ENCODE results near the gene ARHGAP21.
"Not testable (repeated sequence)": the region's sequence is repeated elsewhere in the genome, so short reads cannot be mapped to it uniquely, and the experiment has no call there.

Gene ARHGAP21

GRCh38 chr10:24621035-24621795 is 102.5 kb downstream of the ARHGAP21 start:
- not testable (repeated sequence) for DNase-seq

- DNase-seq = not testable (repeated sequence)
These were observed 103.7 kb downstream of the ARHGAP21 start for GRCh38 chr10:24619994-24620310.

DNA sequence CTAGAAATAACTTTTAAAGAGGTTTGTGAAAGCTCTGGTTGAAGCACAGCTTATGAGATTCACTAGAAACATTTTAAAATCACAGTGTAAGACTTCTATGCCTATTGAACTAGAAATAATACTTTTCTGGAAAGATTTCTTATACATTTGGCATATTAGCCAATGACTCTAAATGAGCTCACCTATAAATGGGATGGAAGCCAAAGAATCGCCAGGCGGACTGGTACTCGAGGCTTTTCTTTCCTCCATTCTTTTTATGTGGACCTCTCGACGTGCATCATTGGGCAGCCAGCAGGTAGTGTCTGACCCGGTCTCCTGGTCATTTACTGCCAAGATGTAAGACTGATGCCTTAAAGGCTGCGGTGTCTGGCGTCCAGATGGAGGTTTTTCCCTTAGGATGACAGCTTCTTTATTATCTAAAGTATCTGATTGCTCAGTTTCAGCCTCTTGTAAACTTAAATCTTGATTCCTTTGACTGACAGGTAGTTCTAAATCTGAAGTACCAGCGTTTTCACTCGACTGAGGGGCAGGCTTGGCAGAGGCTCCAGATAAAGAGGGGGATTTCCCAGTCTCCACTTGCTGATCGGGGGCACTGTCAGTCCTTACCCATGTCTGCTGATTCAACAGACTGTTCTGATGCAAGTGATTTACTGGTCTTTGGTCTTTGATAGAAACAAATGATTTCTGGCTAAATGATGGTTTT is 104.2 kb downstream of the ARHGAP21 start:
- DNase-seq = not testable (repeated sequence)

DNA sequence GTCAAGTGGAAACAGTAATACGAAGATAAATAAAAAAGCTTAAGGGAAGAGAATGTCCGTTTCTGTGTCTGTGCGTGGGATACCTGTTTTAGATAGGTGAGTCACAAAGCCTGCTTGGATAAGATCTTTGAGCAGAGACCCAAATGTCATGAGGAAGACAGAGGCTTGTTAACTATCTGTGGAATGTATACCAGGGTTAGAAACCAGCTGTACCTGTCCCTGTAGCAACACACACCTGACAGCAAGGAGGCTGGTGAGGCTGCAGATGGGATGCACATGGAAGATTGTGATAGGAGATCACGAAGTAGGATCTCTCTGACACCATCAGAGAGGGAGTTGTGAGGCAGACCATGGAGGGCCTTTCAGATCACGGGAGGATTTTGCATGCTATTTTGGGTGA is 105.3 kb downstream of the ARHGAP21 start:
- no peak for DNase-seq

GRCh38 chr10:24617771-24618396 is 105.8 kb downstream of the ARHGAP21 start:
- no peak for DNase-seq

DNA sequence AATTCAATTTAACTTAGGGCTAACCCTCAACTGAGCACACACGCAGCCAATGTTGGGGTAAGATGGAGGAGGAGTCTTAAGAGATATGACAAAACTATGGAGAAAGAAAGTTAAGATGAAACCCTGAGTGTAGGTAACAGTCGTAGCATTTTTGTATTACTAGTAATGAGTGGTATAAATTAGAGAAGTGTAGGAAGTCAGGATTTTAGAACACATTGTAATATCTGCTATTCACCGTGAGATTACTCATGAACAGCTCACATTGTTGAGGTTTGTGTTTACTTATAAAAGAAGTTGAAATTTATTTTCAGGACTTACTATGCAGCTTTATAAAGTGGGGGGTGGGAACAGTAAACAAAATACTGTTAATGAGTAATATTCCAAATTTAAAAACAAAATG is 107.2 kb downstream of the ARHGAP21 start:
- DNase-seq = no peak

- no peak for DNase-seq
These were observed 117.7 kb downstream of the ARHGAP21 start for GRCh38 chr10:24606021-24606420.

GRCh38 chr10:24605141-24605540 is 118.5 kb downstream of the ARHGAP21 start:
- DNase-seq = no peak

DNA sequence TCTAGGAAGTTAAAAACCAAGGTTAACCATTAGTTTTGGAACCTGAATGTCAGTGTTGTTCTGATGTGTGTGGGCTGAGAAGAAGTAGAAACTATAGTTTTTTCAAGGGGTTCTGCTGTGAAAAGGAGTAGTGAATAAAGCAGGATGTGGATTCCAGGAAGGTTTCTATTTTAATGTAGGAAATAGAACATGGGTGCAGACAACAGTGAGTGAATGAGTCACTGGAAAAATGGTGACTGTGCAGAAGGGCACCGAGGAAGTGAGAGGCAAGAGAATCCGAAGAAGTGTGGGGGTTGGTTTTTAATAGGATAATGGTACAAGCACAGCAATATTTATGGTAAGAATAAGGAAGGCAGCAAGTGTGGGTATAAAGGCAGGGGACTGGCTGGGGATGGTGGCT is 120.4 kb downstream of the ARHGAP21 start:
- DNase-seq = no peak

DNA sequence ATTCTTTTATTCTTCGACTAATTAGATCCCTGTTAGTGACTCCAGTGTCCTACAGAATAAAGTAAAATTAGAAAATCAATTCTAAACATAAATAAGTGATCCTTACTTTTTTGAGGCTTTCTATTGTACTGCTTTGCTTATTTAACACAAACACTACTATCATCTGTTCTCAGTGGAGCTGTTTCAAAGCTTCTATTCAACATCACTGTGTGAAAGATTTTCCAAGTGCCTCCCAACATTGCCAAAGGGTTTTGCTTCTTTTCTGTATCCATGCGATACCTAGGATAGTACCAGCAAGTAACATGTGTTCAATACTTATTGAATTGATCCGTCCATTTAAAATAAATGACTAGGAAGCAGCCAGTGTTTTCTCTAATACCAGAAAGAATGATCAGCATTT is 125.7 kb downstream of the ARHGAP21 start:
- DNase-seq = no peak

GRCh38 chr10:24597426-24597825 is 126.3 kb downstream of the ARHGAP21 start:
- no peak for DNase-seq

- DNase-seq = no peak
These were observed 127.3 kb downstream of the ARHGAP21 start for GRCh38 chr10:24596217-24596930.

DNA sequence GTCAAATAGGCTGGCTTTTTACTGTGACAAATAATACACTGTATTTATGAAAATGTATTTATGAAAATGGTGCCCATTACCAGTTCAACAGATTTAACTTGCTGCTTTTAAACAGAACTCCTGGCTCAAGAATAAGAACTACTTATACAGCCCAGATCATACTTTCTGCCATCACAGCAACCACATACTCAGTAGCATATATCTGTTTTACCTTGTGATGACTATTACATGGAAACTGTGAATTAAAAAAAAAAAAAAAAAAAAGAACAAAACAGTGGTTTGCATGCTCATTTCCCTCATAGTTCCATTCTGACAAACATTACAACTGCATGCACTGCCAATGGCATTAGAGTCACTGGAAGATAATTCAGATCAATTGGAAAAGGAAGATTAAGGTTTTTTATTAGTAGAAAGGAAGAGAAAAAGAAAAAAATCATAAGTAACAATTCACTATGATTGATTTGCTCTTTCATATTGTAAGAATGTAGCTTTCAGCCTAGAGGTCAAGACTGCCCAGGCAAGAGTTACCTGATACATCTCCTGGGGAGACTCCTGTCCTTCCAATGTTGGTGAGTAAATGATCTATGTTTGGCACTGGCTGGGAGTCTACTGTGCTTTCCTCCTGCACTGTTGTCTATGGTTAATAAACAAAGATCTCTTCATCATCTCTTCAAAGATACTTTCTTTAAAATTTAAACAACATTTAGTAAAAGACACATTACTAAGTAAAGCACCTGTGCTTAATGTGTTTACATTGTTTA is 132.8 kb downstream of the ARHGAP21 start:
- DNase-seq = no peak

- DNase-seq = no peak
These were observed 134.4 kb downstream of the ARHGAP21 start for GRCh38 chr10:24589265-24589664.

GRCh38 chr10:24579906-24580305 is 143.8 kb downstream of the ARHGAP21 start:
- DNase-seq = no peak

DNA sequence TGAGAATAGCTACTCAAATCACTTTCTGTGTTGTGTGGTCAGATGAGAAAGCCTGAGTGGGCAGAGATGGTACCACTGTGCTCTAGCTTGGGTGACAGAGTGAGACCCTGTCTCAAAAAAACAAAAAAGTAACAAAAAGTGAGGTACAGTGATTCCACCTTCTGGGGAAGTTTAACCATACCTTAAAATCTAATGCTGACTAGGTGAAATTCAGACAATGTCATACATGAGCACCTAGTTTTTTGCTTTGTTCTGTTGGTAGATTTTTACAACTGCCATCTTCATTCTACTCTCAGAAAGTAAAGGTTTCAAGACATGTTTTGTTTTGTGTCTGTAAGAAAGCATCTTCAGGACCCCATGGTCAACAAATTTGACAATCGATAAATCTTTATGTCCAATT is 144.2 kb downstream of the ARHGAP21 start:
- no peak for DNase-seq

GRCh38 chr10:24575481-24576002 is 148.1 kb downstream of the ARHGAP21 start:
- no peak for DNase-seq

- no peak for DNase-seq
These were observed 149.0 kb downstream of the ARHGAP21 start for GRCh38 chr10:24574578-24575155.

- DNase-seq = no peak
These were observed 149.5 kb downstream of the ARHGAP21 start for GRCh38 chr10:24574161-24574560.

GRCh38 chr10:24571870-24572450 is 151.7 kb downstream of the ARHGAP21 start:
- no peak for DNase-seq

- DNase-seq = no peak
These were observed 152.8 kb downstream of the ARHGAP21 start for GRCh38 chr10:24570658-24571426.

Measured in DMS153 (cell line).